SIG-M5 treated with dmso at 0.1 percent for 504 hours (cell line): ENCODE data around the gene ZNF428.
A peak's percentile ranks its signal among the peaks of the same experiment; 100 is the strongest.

Experiments used
- DNase-seq: peaks from one replicate; lab custom pipeline; 2025; ENCODE audit not compliant: unreplicated experiment; lab: John Stamatoyannopoulos, UW

ZNF428 gene

GRCh38 chr19:43564800-43565199 lies 54.6 kb downstream of the ZNF428 start:
- DNase-seq: no peak

DNA sequence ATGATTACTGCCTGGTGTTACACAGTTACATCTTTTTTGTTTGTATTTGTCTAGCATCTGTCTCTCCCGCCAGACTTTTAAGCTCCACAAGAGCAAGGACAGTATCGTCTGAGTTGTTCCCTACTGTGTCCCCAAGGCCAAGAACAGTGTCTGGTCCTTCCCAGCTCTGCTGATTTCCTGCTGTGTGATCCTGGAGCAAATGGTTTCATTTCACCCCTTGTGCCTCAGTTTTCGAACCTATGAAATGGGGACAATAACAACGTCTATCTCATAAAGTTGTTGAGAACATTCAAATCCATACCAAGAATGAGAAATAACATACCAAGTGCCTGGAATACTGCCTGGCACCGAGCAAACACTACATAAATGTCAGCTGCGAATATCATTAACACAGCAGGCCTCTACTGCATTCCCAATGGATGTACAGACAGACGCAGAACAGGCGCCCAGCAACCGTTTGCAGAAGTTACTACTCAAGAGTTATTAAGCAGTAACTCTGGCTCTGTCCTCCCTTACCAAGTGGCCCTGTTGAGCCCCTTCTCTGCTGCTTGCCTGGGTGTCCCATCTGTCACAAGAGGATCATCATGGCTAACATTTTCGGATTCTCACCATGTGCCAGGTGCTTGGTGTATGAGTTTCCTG lies 55.5 kb downstream of the ZNF428 start:
- DNase-seq: no peak

- DNase-seq: peak; percentile 97
Observed at GRCh38 chr19:43562698-43563241, 56.7 kb downstream of the ZNF428 start.

DNA sequence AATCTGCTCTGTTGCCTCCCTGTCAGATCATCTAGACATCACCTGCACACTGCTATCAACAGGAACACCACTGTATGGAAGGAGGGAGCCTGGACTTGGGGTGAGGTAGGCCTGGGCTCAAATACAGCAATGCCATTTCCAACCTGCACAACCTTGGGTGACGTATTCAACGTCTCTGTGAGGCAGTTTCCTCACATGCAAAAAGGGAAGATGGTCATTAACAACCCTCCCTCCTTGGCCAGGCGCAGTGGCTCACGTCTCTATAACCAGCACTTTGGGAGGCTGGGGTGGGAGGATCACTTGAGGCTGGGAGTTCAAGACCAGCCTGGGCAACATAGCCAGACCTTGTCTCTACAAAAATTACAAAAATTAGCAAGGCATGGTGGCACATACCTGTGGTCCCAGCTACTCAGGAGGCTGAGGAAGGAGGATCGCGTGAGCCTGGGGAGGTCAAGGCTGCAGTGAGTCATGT lies 57.2 kb downstream of the ZNF428 start:
- DNase-seq: no peak

GRCh38 chr19:43561139-43561970 lies 58.1 kb downstream of the ZNF428 start:
- no peak for DNase-seq

- DNase-seq: no peak
Observed at GRCh38 chr19:43560687-43561086, 58.7 kb downstream of the ZNF428 start.
